Cardiac septum (tissue), 1 donor: ENCODE results near the gene TMEM238. TPM values are rescaled to one million over a fixed set of nuclear protein-coding genes. Genes with fewer than 3 reads are reported as not detected.
"Not testable (repeated sequence)": the region's sequence is repeated elsewhere in the genome, so short reads cannot be mapped to it uniquely, and the experiment has no call there.

Source experiments
- DNase-seq: peaks from one replicate; pipeline ENCODE4 v3.0.0-alpha.2; 2020; ENCODE audit warnings: low spot score
- intact Hi-C: fragments of 100-400 bp; cut with DNase I; formaldehyde crosslinking; loops from one replicate; pipeline ENCODE4 v1.14.0; 2022
- long read RNA-seq: library from polyadenylated mRNA; unstranded; transcript quantifications from one replicate; pipeline ENCODE4 v2.0.0, GENCODE V29; 2021
- total RNA-seq: library from RNA; stranded (reverse); fragmentation: NEBNext Ultra II Directional; extraction: Animal tissue kit (Norgen Biotek cat#: 25700); gene quantifications from one replicate; pipeline ENCODE4 v1.2.1, GENCODE V29; 2021
- donor health status: DM: no; HTN: no; CAD: no.

Gene TMEM238, protein sequence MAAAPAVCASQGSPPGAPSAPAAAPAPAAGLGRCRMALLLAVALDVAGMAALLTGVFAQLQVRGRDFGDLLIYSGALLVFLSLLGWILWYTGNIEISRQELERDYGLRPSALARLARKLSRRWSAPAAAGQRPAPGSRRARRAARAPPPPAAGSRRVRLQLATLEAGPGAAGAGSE
- total RNA-seq = 0.65 TPM
- long read RNA-seq, partial matches to known transcripts = 0 of 2 reads
- long read RNA-seq, other reads (novel, unspliced or antisense) = 0 of 2 reads

DNA sequence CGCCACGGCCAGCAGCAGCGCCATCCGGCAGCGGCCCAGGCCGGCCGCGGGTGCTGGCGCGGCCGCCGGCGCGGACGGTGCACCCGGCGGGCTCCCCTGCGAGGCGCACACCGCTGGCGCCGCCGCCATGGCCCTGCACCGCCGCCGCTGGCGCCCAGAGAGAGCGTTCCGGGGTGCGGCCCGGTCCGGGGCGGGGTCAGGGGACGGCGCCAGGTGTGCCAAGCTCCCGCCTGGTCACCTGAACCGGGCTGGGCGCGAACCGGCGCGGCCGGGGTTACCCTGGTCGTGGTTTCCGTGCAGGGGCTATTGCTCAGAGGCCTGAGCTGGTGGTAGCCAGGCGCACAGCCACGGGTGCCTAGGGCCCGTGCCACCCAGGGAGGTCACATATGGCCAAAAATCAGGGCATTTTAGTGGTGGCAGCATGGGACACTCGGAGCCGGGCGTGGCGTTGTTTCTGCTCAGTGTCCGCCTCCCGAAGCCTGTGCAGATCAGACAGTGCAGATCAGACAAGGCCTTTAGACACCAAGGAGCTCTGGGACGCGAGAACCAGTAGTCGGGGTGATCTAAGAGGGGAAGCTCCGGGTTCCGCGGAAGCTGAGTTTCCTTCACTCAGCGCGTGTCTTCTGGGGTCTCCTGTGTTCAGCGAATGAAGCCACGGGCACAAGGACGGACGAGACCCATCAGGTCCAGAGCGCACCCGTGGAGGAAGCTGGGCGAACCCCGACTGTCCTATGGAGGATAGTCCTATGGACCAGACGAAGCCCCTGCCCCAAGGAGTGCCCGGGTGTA is at the start of gene TMEM238:
Gene TMEM238, minus strand, starts transcription at position 162 of the 789 bp plus-strand sequence. Its CDS starts 33 bp downstream, at position 129.
- DNase-seq = peak; percentile 80
- intact Hi-C loops = loop anchor here (2.0 kb wide), 1 partner anchor 84 kb away; no protein-coding TSS in a partner anchor

GRCh38 chr19:55433292-55433691 is 49.2 kb upstream of the TMEM238 start:
- no peak for DNase-seq
- intact Hi-C loops = no loop called here

DNA sequence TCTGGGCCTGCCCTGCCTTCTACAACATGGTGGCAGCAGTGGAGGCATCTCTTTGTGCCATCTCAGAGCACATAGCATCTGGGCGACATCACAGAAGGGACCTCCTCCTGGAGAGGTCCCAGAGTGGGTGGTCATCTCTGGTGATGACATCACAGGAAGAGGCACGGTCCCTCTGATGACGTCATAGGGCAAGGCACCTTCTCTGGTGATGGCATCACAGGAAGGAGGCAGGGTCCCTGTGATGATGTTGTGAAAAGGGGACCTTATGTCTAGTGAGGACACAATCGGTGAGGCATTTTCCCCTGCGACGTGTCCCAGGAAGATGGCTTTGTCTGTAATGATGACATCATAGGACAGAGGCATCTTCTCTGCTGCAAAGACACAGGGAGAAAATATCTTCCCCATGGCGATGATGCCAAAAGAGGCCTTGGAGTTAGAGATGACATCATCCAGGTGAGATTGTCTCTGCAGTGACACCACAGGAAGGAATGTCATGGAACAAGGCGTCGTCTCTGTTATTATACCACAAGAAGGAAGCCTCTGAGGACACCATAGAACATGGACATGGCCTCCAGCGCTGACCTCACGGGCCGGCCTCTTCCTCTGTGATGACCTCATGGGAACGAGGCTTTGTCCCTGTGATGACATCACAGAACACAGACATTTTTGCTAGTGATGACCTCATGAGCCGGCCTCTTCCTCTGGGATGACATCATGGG is 48.3 kb upstream of the TMEM238 start:
- intact Hi-C loops = no loop called here
- no peak for DNase-seq

GRCh38 chr19:55431183-55431582 is 47.1 kb upstream of the TMEM238 start:
- no peak for DNase-seq

DNA sequence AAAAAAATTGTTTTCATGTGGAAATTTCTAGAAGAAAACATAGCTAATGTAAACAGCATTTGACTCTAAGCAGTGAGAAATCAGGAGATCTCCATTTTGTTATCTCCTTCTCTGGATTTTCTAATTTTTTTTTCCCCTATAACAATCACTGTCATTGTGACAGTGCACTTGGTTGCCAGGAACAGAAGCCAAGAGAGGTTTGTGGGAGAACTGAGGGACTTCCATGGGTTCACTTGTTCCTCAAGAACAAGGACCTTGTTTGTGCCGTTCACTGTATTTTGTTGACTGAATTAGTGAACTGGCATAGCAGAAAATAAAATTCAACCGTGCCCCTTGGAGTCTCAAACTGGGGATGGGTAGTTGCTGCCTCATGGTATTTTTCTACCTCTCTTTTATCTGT is 42.0 kb upstream of the TMEM238 start:
- no peak for DNase-seq
- intact Hi-C loops = no loop called here

More at GRCh38 chr19:55431183-55431582, 47.1 kb upstream of the TMEM238 start:
- intact Hi-C loops = no loop called here

DNA sequence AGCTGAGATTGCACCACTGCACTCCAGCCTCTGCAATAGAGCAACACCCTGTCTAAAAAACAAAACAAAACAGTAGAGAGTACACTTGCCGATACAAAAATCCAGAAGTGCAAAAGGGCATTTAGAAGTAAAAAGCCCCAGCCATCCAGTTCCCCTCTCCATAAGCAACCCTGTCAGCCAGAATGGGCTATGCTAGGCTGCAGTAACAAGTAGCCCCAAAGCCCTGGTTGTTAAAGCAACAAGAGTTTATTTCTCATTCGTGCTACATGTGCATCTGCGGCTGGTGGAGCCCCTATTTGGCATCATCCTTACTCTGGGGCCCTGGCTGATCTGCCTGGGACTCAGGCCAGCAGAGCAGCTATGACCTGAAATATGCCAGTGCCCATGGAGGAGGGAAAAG is 40.4 kb upstream of the TMEM238 start:
- no peak for DNase-seq
- intact Hi-C loops = no loop called here

DNA sequence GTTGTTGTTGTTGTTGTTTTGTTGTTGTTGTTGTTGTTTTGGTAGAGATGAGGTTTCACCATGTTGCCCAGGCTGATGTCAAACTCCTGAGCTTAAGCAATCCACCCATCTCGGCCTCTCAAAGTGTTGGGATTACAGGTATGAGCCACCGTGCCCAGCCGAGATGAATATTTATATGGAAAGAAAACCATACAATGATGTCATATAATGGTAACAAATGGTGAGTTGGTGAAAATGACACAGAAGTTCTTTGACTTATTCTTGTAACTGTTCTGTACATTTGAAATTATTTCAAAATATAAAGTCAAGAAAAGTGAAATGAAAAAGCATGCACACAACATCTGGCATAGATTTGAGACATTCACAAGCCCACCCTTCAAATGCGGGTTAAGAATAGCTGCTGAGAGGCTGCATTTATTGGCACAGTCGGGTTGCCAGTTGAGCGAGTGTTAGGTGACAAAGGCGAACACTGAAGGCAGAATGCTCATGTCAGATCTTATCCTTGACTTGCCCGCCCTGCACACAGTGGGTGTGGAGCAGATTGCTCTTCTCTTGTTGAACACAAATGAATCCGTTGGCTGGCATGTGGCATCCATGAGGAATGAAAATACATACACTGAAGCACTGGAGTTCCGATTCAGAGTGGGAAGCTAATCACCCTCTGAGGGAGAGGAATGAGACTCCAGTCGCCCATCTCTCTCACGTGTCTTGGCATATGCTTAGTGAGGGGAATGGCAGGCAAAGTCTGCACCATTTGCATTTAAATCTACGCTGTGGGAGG is 39.3 kb upstream of the TMEM238 start:
- DNase-seq = no peak

GRCh38 chr19:55421281-55421680 is 37.2 kb upstream of the TMEM238 start:
- DNase-seq, intact Hi-C loops: not testable (repeated sequence)

More for the DNA sequence above, 39.3 kb upstream of the TMEM238 start:
- intact Hi-C loops = no loop called here

DNA sequence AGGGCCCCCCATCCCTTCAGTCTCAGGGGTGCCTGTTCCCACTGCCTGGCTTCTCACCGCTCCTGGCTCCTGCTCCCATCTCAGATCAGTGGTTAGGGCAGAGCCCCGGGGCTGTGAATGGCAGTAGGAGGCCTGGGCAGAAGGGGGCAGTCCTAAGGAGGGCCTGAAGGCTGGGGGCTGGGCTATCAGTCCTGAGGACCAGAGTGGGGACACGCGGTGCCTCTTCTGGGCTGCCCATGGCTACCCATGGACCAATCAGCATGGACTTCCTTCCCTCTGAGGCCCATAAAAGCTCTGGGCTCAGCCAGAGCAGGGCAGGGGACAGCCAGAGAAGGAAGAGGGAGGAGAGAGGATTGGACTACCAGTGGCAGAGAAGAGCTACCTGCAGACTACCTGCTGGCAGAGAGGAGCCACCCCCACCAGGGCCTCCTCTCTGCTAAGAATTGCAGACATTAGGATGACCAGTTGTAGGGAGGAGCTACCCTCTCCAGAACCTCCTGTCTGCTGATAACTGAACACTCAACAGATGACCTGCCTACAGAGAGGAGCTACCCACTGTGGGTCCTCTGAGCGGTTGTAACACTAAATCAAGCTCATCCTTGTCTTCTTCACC is 35.6 kb upstream of the TMEM238 start:
- intact Hi-C loops = loop anchor here (10.0 kb wide), 1 partner anchor 115 kb away; no protein-coding TSS in a partner anchor
- no peak for DNase-seq

DNA sequence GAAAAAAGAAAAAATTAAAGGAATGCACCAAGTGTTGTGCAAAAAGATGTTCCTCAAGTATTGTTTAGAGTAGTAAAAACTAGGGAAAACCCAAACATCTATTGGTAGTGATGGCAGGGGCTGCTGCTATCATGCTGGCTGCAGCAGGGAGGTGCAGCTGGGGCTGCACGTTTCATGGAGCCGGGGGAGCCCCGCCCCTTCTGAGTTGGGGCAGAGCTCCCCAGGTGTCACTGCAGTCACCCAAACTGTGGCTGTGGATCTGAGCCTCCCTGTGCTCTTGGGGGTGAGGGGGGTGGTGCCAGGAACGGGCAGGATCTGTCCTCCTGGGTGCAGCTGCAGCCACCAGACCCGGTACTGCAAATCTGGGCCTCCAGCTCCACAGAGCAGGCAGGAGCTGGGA is 35.0 kb upstream of the TMEM238 start:
- no peak for DNase-seq
- intact Hi-C loops = loop anchor here (10.0 kb wide), 1 partner anchor 114 kb away; no protein-coding TSS in a partner anchor

- DNase-seq = no peak
Observed at GRCh38 chr19:55418185-55418584, 34.1 kb upstream of the TMEM238 start.

DNA sequence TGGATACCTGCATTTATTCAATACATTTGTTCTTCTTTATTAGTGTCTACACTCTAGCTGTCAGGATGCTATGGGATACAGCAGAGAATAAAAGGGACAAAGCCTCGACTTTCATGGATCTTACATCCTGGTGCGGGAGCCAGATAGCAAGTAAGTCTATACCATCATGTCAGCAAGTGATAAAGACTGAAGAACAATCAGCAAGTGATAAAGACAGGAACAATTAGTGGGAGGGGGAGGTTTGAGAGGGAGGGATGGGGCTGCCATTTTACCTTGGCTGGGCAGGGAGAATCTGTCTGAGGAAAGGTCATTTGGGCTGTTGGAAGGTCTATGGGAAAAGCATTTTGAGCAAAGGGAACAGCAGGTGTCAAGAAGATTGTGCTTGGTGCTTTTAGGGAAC is 26.1 kb upstream of the TMEM238 start:
- no peak for DNase-seq
- intact Hi-C loops = loop anchor here (10.0 kb wide), 1 partner anchor 105 kb away; no protein-coding TSS in a partner anchor

More at GRCh38 chr19:55418185-55418584, 34.1 kb upstream of the TMEM238 start:
- intact Hi-C loops = loop anchor here (10.0 kb wide), 1 partner anchor 113 kb away; no protein-coding TSS in a partner anchor

GRCh38 chr19:55409179-55409578 is 25.1 kb upstream of the TMEM238 start:
- intact Hi-C loops = loop anchor here (5.0 kb wide), 2 partner anchors 53 to 267 kb away; partner anchors contain the start of genes C19orf85 and ISOC2

GRCh38 chr19:55408533-55408872 is 24.4 kb upstream of the TMEM238 start:
- intact Hi-C loops = loop anchor here (5.0 kb wide), 2 partner anchors 54 to 266 kb away; partner anchors contain the start of genes C19orf85 and ISOC2
- DNase-seq = no peak

More at GRCh38 chr19:55409179-55409578, 25.1 kb upstream of the TMEM238 start:
- DNase-seq = not testable (repeated sequence)

GRCh38 chr19:55407800-55408532 is 23.9 kb upstream of the TMEM238 start:
- intact Hi-C loops = loop anchor here (5.0 kb wide), 2 partner anchors 54 to 266 kb away; partner anchors contain the start of genes C19orf85 and ISOC2
- DNase-seq = peak; percentile 99

DNA sequence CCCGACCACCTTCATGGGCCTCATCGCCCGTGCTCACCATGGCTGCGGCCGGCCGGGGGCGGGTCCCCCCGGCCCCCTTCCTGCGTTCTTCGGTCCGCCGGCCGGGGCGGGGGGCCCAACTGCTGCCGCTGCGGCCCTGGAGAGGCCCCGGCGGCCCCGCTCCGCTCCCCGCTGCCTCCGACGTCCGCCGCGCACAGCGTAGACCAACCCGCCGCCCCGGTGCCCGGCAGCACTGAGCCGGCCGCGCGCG is 23.4 kb upstream of the TMEM238 start, which contains the start of gene UBE2S:
Gene UBE2S, minus strand, starts transcription at position 239 of the 250 bp plus-strand sequence. Its CDS starts 199 bp downstream, at position 40.
- not testable (repeated sequence) for DNase-seq
- intact Hi-C loops = loop anchor here (5.0 kb wide), 2 partner anchors 55 to 265 kb away; partner anchors contain the start of genes C19orf85 and ISOC2

GRCh38 chr19:55406826-55407549 is 22.9 kb upstream of the TMEM238 start:
- no peak for DNase-seq
- intact Hi-C loops = loop anchor here (5.0 kb wide), 2 partner anchors 55 to 265 kb away; partner anchors contain the start of genes C19orf85 and ISOC2
